AG04450 (cell line): ENCODE data around the gene NPFFR1. TPM values are rescaled to one million over a fixed set of nuclear protein-coding genes. Genes with fewer than 3 reads are reported as not detected.
A peak's percentile ranks its signal among the peaks of the same experiment; 100 is the strongest.

Experiments used
- CTCF ChIA-PET: fragments of 300-600, 350-600 bp; formaldehyde crosslinking; extraction: SDS; loops from one replicate; lab custom pipeline; 2022; ENCODE audit warnings: antibody characterized with exemption, inconsistent platforms; lab: Charles Lee
- POLR2A ChIA-PET: fragments of 350-600 bp; formaldehyde crosslinking; extraction: SDS; loops from one replicate; lab custom pipeline; 2021; ENCODE audit warnings: antibody characterized with exemption, inconsistent platforms; lab: Yijun Ruan, JAX
- DNase-seq: peaks from one replicate; pipeline ENCODE4 v3.0.0-alpha.2; 2011; ENCODE audit warnings: low read depth, low spot score
- H3K27ac ChIP-seq: one replicate; pipeline ENCODE4 v1.5.1; 2012; ENCODE audit warnings: low read depth, low read length, control low read depth
- H3K27me3 ChIP-seq: one replicate; pipeline ENCODE4 v1.6.0; 2012; ENCODE audit warnings: low read length; ENCODE audit not compliant: control insufficient read depth, insufficient read depth
- H3K4me3 ChIP-seq: 2 replicates; pipeline ENCODE4 v1.5.1; 2011; ENCODE audit warnings: mild to moderate bottlenecking, low read depth, low read length, control low read depth
- H3K9me3 ChIP-seq: 2 replicates; pipeline ENCODE4 v1.5.1; 2012; ENCODE audit warnings: low read length; ENCODE audit not compliant: control insufficient read depth, insufficient read depth
- polyA plus RNA-seq: library from polyadenylated mRNA; depleted of rRNA; stranded (reverse); fragments of >200 nt; gene quantifications from 2 replicates; pipeline ENCODE4 v1.2.3, GENCODE V29; 2011
- TF ChIP-seq, protein P1 (sequence below): IDR thresholded peaks from 2 replicates; pipeline ENCODE4 v1.5.1; 2011; ENCODE audit warnings: low read depth, low read length, control low read depth, inconsistent platforms

Gene NPFFR1
- polyA plus RNA-seq, 1 experiment, result 0.01 TPM

DNA sequence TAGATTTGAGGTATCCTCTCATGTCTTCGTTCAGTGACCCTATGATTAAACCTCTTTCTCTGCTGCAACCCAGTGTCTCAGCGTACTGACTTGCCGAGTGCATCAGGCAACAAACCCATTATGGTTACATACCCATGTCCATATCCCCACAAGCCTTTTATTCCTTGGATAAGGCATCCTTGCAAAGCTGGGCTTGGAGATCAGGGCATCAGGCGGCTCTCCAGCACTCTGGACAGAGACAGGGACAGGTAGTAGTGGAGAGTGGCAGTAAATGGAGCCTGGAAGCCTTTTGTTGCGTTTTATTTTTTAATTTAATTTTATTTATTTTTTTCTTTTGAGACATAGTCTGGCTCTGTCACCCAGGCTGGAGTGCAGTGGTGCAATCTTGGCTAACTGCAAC, 32.0 kb upstream of the NPFFR1 start:
- ChIA-PET POLR2A (no interaction called here), CTCF (no interaction called here)
- Histone ChIP-seq H3K27ac (no peak overlapping the region), H3K27me3 (no peaks in the 10 kb centered on the region), H3K4me3 (no peak overlapping the region), H3K9me3 (no peaks in the 10 kb centered on the region)
- TF ChIP-seq, protein P1, sequence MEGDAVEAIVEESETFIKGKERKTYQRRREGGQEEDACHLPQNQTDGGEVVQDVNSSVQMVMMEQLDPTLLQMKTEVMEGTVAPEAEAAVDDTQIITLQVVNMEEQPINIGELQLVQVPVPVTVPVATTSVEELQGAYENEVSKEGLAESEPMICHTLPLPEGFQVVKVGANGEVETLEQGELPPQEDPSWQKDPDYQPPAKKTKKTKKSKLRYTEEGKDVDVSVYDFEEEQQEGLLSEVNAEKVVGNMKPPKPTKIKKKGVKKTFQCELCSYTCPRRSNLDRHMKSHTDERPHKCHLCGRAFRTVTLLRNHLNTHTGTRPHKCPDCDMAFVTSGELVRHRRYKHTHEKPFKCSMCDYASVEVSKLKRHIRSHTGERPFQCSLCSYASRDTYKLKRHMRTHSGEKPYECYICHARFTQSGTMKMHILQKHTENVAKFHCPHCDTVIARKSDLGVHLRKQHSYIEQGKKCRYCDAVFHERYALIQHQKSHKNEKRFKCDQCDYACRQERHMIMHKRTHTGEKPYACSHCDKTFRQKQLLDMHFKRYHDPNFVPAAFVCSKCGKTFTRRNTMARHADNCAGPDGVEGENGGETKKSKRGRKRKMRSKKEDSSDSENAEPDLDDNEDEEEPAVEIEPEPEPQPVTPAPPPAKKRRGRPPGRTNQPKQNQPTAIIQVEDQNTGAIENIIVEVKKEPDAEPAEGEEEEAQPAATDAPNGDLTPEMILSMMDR, result no peak
- no peak for DNase-seq

DNA sequence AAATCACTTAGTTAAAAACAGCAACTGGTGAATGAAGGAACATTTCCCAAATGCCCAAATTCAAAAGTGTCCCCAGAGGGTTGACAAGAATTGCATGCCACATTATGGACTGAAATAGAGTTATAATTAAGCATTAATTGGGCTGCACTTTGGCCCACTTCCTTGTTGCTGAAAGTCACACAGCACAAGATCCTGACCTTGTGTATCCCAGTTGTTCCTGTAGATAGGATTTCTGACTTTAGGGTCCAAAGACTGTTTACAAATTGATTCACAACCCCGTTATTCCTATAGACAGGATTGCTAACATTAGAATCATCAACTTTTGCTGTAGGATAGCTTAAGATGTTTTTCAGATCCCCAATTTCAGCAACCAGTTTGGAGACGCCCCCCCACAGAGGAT, 31.5 kb upstream of the NPFFR1 start:
- no peak overlapping the region for H3K4me3 ChIP-seq
- ChIA-PET POLR2A (no interaction called here), CTCF (interaction anchor here (0.7 kb wide), 1 partner anchor 49 kb away, joined by 4 read pairs; no protein-coding TSS in a partner anchor)
- H3K27me3 ChIP-seq, result no peaks in the 10 kb centered on the region
- no peaks in the 10 kb centered on the region for H3K9me3 ChIP-seq
- DNase-seq, result no peak
- H3K27ac ChIP-seq, result no peak overlapping the region
- TF ChIP-seq, protein P1, result no peak

DNA sequence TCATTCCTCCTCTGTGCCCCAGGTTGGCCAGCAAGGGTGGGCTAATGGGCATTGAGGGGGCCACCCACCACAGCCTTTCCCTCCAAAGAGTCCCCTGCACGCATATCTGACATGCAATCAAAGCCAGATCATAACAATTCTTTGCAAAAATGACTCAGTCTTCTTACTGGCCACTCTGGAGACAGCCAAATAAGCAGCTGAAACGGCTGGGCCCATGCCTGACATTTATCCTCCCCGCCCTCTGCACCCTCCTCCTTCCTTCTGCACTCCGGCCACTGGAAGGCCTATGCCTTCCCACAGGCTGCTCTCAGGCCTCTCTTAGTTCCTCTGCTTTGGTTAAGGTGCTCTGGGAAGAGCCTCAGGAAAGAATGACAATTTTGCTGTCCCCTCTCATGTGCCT, 29.2 kb upstream of the NPFFR1 start:
- H3K27me3 ChIP-seq, result no peaks in the 10 kb centered on the region
- no peak overlapping the region for H3K4me3 ChIP-seq
- peak overlapping the region; percentile 31 for H3K27ac ChIP-seq
- H3K9me3 ChIP-seq, result no peaks in the 10 kb centered on the region
- ChIA-PET CTCF (interaction anchor here (1.3 kb wide), 1 partner anchor 40 kb away, joined by 4 read pairs; no protein-coding TSS in a partner anchor), POLR2A (no interaction called here)
- no peak for DNase-seq
- TF ChIP-seq, protein P1, result no peak

DNA sequence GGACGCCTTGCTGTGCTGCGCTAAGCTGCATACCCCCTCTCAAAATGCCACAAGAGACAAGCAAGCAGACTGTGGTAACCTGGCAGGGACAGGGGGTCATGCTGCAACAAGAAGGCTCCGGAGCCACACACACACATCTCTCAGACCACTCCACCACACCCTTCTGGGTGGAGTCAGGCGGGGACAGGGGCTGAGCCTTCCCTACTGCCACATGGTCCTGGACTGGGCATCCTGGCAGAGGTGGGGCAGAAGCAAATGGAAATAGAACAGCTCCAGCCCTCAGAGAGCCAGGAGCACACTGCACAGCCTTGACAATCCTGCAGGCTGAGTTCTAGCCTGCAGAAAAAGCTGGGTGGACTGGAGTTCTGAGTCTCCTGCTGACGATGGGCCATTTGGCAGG, 28.4 kb upstream of the NPFFR1 start:
- Histone ChIP-seq H3K9me3 (no peaks in the 10 kb centered on the region), H3K27ac (no peak overlapping the region), H3K4me3 (no peak overlapping the region), H3K27me3 (no peaks in the 10 kb centered on the region)
- TF ChIP-seq, protein P1, result no peak
- ChIA-PET POLR2A (no interaction called here), CTCF (interaction anchor here (1.3 kb wide), 1 partner anchor 39 kb away, joined by 4 read pairs; no protein-coding TSS in a partner anchor)
- no peak for DNase-seq

DNA sequence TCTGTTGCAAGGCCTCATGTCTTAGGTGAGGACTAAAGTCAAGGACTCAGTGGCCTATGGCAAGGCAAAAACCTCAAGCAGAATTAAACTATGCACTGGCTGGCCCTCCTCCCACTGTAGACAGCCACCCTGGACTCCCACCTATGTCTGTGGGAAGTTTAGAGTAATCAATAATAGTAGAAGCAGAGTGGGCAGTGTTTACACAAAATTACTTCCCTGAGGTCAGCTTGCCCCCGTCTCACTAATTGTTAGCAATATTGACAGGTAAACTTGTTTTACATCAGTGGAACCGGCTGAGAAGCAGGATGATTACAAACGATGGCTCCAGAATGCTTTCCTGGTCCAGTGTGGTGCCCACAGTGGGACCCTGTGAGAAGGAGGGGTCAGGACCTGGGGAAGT, 27.9 kb upstream of the NPFFR1 start:
- TF ChIP-seq, protein P1, result no peak
- POLR2A ChIA-PET, result no interaction called here
- CTCF ChIA-PET, result interaction anchor here (1.3 kb wide), 1 partner anchor 39 kb away, joined by 4 read pairs; no protein-coding TSS in a partner anchor

More for the DNA sequence above, 27.9 kb upstream of the NPFFR1 start:
- DNase-seq, result no peak
- H3K4me3 ChIP-seq, result no peak overlapping the region
- no peaks in the 10 kb centered on the region for H3K27me3 ChIP-seq
- no peak overlapping the region for H3K27ac ChIP-seq
- H3K9me3 ChIP-seq, result no peaks in the 10 kb centered on the region
